Loucy (cell line): ENCODE measurements around the gene HNRNPF.

Experiments used
- H2AFZ ChIP-seq: fragments of 200-600 bp; sonication (generic); 2 replicates; pipeline ENCODE4 v1.6.0; 2016; ENCODE audit warnings: antibody characterized with exemption, mild to moderate bottlenecking, low read length, moderate library complexity
- H3F3A ChIP-seq: fragments of 200-600 bp; 2 replicates; pipeline ENCODE4 v1.6.0; 2016; ENCODE audit warnings: antibody characterized with exemption, low read depth, mild to moderate bottlenecking
- H3K27me3 ChIP-seq: fragments of 200-600 bp; sonication (generic); 2 replicates; pipeline ENCODE4 v1.6.1; 2014; ENCODE audit warnings: low read length, mild to moderate bottlenecking; ENCODE audit not compliant: insufficient read depth, poor library complexity, severe bottlenecking
- H3K36me3 ChIP-seq: fragments of 200-600 bp; sonication (generic); 2 replicates; pipeline ENCODE4 v1.6.1; 2016; ENCODE audit warnings: low read length; ENCODE audit not compliant: insufficient read depth
- H3K4me1 ChIP-seq: fragments of 200-600 bp; sonication (generic); 2 replicates; pipeline ENCODE4 v1.5.1; 2014; ENCODE audit warnings: low read length, mild to moderate bottlenecking; ENCODE audit not compliant: insufficient read depth, poor library complexity, severe bottlenecking
- H3K4me2 ChIP-seq: fragments of 200-600 bp; sonication (generic); 2 replicates; pipeline ENCODE4 v1.6.0; 2014; ENCODE audit warnings: antibody characterized with exemption, low read length, low read depth, mild to moderate bottlenecking; ENCODE audit not compliant: poor library complexity, severe bottlenecking
- H3K4me3 ChIP-seq: fragments of 200-600 bp; sonication (generic); 2 replicates; pipeline ENCODE4 v1.5.1; 2014; ENCODE audit warnings: low read length, mild to moderate bottlenecking, mixed read lengths; ENCODE audit not compliant: poor library complexity, severe bottlenecking
- H3K79me2 ChIP-seq: fragments of 200-600 bp; sonication (generic); 2 replicates; pipeline ENCODE4 v1.6.1; 2014; ENCODE audit warnings: low read length; ENCODE audit not compliant: insufficient read depth
- H3K9ac ChIP-seq: fragments of 200-600 bp; sonication (generic); 2 replicates; pipeline ENCODE4 v1.6.0; 2014; ENCODE audit warnings: mild to moderate bottlenecking, low read depth, low read length, moderate library complexity; ENCODE audit not compliant: poor library complexity, severe bottlenecking
- H3K9me2 ChIP-seq: fragments of 200-600 bp; sonication (generic); replicated peaks from 2 replicates; pipeline ENCODE4 v1.6.1; 2016; ENCODE audit warnings: low read depth, low read length, mixed read lengths
- H3K9me3 ChIP-seq: fragments of 200-600 bp; sonication (generic); 2 replicates; pipeline ENCODE4 v1.6.1; 2014; ENCODE audit warnings: mild to moderate bottlenecking, antibody characterized with exemption, low read length, low read depth; ENCODE audit not compliant: insufficient read depth
- H4K20me1 ChIP-seq: fragments of 200-600 bp; sonication (generic); 2 replicates; pipeline ENCODE4 v1.6.0; 2014; ENCODE audit warnings: antibody characterized with exemption, low read length, mild to moderate bottlenecking; ENCODE audit not compliant: insufficient read depth, poor library complexity, severe bottlenecking
- EZH2phosphoT487 ChIP-seq: fragments of 200-600 bp; IDR thresholded peaks from 2 replicates; pipeline ENCODE4 v1.6.1; 2018; ENCODE audit warnings: antibody characterized with exemption, mild to moderate bottlenecking, moderate library complexity, borderline replicate concordance
- TF ChIP-seq, protein P1 (sequence below): fragments of 200-600 bp; sonication (generic); conservative IDR thresholded peaks from 2 replicates; pipeline ENCODE4 v1.5.1; 2014; ENCODE audit warnings: mild to moderate bottlenecking, antibody characterized with exemption, low read length

Gene HNRNPF

DNA sequence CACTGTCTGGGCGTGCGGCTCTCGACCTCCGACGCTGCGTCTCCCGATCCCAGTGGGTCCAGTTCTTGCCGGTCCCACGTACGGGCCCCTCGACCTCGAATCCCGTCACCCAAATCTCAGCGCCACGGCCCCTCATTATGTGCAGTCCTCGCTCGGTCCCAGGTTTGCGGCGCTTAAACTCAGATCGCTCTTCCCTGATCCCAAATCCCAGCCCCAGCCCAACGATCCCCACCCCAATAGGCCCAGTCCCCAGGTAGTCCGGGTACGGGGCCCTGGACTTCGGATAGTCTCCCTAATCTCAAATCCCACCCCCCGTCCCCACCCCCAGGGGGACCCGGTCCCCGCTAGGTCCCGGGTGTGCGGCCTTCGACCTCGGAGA is 666 bp downstream of the HNRNPF start:
- Histone ChIP-seq H3K79me2 (peaks cover 65% of the 10 kb centered on the region), H3K4me1 (peaks cover 32% of the 10 kb centered on the region), H2AFZ (no peak overlapping the region), H3K36me3 (peaks cover 5% of the 10 kb centered on the region; the same call in 1 of the 2 replicates), H3K4me3 (peak overlapping the region; percentile 98), H3K27me3 (peaks cover 3% of the 10 kb centered on the region), H3K4me2 (peak overlapping the region; percentile 91), H3F3A (peaks cover 3% of the 10 kb centered on the region; the same call in 1 of the 2 replicates), H3K9me2 (no peaks in the 10 kb centered on the region), H4K20me1 (peaks cover 50% of the 10 kb centered on the region), H3K9ac (peak overlapping the region; percentile 94), H3K9me3 (no peaks in the 10 kb centered on the region)
- no peak for TF ChIP-seq EZH2phosphoT487
- TF ChIP-seq, protein P1, sequence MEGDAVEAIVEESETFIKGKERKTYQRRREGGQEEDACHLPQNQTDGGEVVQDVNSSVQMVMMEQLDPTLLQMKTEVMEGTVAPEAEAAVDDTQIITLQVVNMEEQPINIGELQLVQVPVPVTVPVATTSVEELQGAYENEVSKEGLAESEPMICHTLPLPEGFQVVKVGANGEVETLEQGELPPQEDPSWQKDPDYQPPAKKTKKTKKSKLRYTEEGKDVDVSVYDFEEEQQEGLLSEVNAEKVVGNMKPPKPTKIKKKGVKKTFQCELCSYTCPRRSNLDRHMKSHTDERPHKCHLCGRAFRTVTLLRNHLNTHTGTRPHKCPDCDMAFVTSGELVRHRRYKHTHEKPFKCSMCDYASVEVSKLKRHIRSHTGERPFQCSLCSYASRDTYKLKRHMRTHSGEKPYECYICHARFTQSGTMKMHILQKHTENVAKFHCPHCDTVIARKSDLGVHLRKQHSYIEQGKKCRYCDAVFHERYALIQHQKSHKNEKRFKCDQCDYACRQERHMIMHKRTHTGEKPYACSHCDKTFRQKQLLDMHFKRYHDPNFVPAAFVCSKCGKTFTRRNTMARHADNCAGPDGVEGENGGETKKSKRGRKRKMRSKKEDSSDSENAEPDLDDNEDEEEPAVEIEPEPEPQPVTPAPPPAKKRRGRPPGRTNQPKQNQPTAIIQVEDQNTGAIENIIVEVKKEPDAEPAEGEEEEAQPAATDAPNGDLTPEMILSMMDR, result no peak; the same call in 1 of the 2 replicates

DNA sequence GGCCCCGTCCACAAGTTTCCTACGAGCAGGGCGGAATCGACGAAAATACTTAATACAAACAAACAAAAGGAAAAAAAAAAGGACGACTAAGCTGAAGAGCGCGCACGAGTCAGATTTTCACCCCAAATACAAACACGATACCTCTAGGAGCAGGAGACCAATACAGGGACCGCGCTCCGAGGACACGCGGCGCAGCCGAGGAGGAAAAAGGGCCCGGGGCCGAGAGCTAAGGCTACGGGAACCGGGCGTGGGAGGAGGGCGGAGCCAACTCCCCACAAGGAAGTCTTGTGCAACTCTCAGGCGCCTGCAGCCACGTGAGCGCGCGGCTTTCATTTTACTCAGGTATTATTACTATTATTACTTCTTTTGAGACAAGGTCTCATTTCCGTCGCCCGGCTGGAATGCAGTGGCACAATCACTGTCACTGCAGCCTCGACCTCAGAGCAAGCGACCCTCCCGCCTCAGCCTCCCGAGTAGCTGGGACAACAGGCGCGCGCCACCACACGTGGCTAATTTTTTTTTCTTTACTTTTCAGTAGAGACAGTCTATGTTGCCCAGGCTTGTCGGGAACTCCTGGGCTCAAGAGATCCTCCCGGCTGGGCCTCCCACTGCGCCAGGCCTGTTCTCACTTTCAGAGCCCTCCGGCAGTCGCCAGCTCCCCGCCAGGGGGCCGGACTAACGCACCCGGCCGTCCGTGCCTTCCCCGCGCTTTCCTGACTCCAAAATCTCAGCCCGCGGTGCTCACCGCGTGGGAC is 1.2 kb downstream of the HNRNPF start:
- H2AFZ ChIP-seq, result no peak overlapping the region
- H3K9me2 ChIP-seq, result no peaks in the 10 kb centered on the region
- H3K4me1 ChIP-seq, result peaks cover 37% of the 10 kb centered on the region
- H4K20me1 ChIP-seq, result peaks cover 55% of the 10 kb centered on the region
- peaks cover 71% of the 10 kb centered on the region for H3K79me2 ChIP-seq
- no peaks in the 10 kb centered on the region for H3K9me3 ChIP-seq
- peaks cover 3% of the 10 kb centered on the region; the same call in 1 of the 2 replicates for H3F3A ChIP-seq
- H3K9ac ChIP-seq, result peak overlapping the region; percentile 94
- H3K4me3 ChIP-seq, result peak overlapping the region; percentile 98
- H3K4me2 ChIP-seq, result peak overlapping the region; percentile 91
- TF ChIP-seq, protein P1, result peak; percentile 51
- no peak for TF ChIP-seq EZH2phosphoT487
- peaks cover 3% of the 10 kb centered on the region for H3K27me3 ChIP-seq
- peaks cover 7% of the 10 kb centered on the region; the same call in 1 of the 2 replicates for H3K36me3 ChIP-seq

GRCh38 chr10:43407148-43407575 is 1.8 kb downstream of the HNRNPF start:
- Histone ChIP-seq H3F3A (peaks cover 3% of the 10 kb centered on the region; the same call in 1 of the 2 replicates), H3K27me3 (peaks cover 3% of the 10 kb centered on the region), H3K9me2 (no peaks in the 10 kb centered on the region), H2AFZ (no peak overlapping the region), H3K9ac (peak overlapping the region; percentile 94), H3K4me3 (peak overlapping the region; percentile 98), H3K9me3 (no peaks in the 10 kb centered on the region), H4K20me1 (peaks cover 61% of the 10 kb centered on the region), H3K36me3 (peaks cover 7% of the 10 kb centered on the region; the same call in 1 of the 2 replicates), H3K79me2 (peaks cover 77% of the 10 kb centered on the region), H3K4me2 (peak overlapping the region; percentile 91), H3K4me1 (peaks cover 43% of the 10 kb centered on the region)
- no peak for TF ChIP-seq EZH2phosphoT487
- TF ChIP-seq, protein P1, result no peak
